NCI-H2227 (cell line): ENCODE measurements around the gene SCYL1.

Experiments
- DNase-seq: peaks from one replicate; lab custom pipeline; 2025; ENCODE audit not compliant: unreplicated experiment; lab: John Stamatoyannopoulos, UW

Gene SCYL1

GRCh38 chr11:65524741-65525545, at the start of gene SCYL1:
Gene SCYL1 (plus strand): TSS chr11:65525083. CDS start chr11:65525154, 71 bp downstream.
- peak; percentile 85 for DNase-seq

- no peak for DNase-seq
These were observed 48.2 kb upstream of the SCYL1 start for GRCh38 chr11:65476632-65477148.

- DNase-seq = peak; percentile 96
These were observed 47.5 kb upstream of the SCYL1 start for GRCh38 chr11:65477149-65477965.

GRCh38 chr11:65478388-65479183, 46.3 kb upstream of the SCYL1 start:
- DNase-seq = peak; percentile 70

GRCh38 chr11:65479184-65480145, 45.4 kb upstream of the SCYL1 start:
- DNase-seq = peak; percentile 69

- DNase-seq = peak; percentile 14
These were observed 42.5 kb upstream of the SCYL1 start for GRCh38 chr11:65482306-65482850.

GRCh38 chr11:65485920-65486219, 39.0 kb upstream of the SCYL1 start:
- DNase-seq = no peak

- DNase-seq = no peak
These were observed 38.1 kb upstream of the SCYL1 start for GRCh38 chr11:65486570-65487466.

- peak; percentile 99 for DNase-seq
These were observed 37.2 kb upstream of the SCYL1 start for GRCh38 chr11:65487467-65488272.

GRCh38 chr11:65488273-65489034, 36.4 kb upstream of the SCYL1 start:
- DNase-seq = no peak

GRCh38 chr11:65489035-65489705, 35.7 kb upstream of the SCYL1 start:
- peak; percentile 50 for DNase-seq

GRCh38 chr11:65489706-65490320, 35.1 kb upstream of the SCYL1 start:
- peak; percentile 50 for DNase-seq

GRCh38 chr11:65491163-65491465, 33.8 kb upstream of the SCYL1 start:
- DNase-seq = no peak

GRCh38 chr11:65491614-65492386, 33.1 kb upstream of the SCYL1 start:
- peak; percentile 87 for DNase-seq

- no peak for DNase-seq
These were observed 32.6 kb upstream of the SCYL1 start for GRCh38 chr11:65492387-65492636.
